ENCODE data around the gene CDC42SE2. TPM values are rescaled to one million over a fixed set of nuclear protein-coding genes. Genes with fewer than 3 reads are reported as not detected.

The CDC42SE2 gene
- polyA plus RNA-seq, 1 experiment = 27.4 TPM

DNA sequence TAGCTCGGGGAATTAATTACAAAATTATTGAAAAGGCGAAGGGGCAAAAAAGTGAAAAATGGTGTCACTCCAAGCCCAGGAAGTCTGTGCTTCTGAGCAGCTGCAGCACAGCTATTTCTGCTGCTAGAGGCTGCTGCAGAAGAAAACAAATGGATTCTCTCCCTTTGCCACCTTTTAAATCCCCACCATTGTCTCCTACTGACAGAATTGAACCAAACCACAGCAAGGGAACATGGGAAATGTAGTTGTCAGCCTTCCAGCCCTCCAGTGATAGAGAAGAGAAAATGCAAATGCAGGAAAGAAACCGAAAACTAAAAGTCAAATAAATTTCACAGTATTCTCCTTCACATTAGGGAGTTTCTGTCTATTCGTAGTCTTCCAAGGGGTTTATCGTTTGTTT, 33.4 kb upstream of the CDC42SE2 start:
- no peaks in the 10 kb centered on the region for H3K27me3 ChIP-seq (ENCODE audit: control insufficient read depth, insufficient read depth, low read length)
- POLR2A ChIA-PET = no interaction called here
- H3K27ac ChIP-seq (ENCODE audit: low read depth, low read length) = no peak overlapping the region
- CTCF ChIA-PET = no interaction called here
- H3K9me3 ChIP-seq (ENCODE audit: control insufficient read depth, insufficient read depth, low read length) = no peaks in the 10 kb centered on the region
- TF ChIP-seq, protein P1, sequence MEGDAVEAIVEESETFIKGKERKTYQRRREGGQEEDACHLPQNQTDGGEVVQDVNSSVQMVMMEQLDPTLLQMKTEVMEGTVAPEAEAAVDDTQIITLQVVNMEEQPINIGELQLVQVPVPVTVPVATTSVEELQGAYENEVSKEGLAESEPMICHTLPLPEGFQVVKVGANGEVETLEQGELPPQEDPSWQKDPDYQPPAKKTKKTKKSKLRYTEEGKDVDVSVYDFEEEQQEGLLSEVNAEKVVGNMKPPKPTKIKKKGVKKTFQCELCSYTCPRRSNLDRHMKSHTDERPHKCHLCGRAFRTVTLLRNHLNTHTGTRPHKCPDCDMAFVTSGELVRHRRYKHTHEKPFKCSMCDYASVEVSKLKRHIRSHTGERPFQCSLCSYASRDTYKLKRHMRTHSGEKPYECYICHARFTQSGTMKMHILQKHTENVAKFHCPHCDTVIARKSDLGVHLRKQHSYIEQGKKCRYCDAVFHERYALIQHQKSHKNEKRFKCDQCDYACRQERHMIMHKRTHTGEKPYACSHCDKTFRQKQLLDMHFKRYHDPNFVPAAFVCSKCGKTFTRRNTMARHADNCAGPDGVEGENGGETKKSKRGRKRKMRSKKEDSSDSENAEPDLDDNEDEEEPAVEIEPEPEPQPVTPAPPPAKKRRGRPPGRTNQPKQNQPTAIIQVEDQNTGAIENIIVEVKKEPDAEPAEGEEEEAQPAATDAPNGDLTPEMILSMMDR (IDR thresholded peaks at IDR 0.05; ENCODE audit: low read depth, low read length) = no peak
- DNase-seq (ENCODE audit: low read depth, low spot score) = no peak
- H3K4me3 ChIP-seq (ENCODE audit: low read depth, low read length) = no peak overlapping the region

DNA sequence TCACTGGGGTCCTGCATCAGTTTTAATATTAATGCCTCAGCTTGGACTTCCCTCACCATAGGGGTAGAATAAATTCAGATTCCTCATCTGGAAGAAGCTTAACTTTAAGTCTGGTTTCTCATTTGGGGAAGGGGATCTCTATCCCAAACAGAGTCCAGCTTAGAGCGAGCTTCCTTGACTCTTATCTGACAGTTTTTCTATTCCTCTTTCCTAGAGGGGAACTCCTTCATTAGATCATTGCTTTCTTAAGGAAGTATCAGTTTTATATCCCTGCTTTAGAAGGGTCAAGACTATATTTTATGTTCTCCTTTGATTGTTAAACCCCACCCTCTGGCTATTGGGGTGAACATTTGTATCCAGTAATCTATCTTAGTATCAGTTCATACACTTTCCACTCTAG, 24.2 kb upstream of the CDC42SE2 start:
- Histone ChIP-seq H3K9me3 (ENCODE audit: control insufficient read depth, insufficient read depth, low read length) (no peaks in the 10 kb centered on the region), H3K4me3 (ENCODE audit: low read depth, low read length) (no peak overlapping the region), H3K27ac (ENCODE audit: low read depth, low read length) (no peak overlapping the region), H3K27me3 (ENCODE audit: control insufficient read depth, insufficient read depth, low read length) (no peaks in the 10 kb centered on the region)
- CTCF ChIA-PET = no interaction called here
- TF ChIP-seq, protein P1 (IDR thresholded peaks at IDR 0.05; ENCODE audit: low read depth, low read length) = no peak
- POLR2A ChIA-PET = no interaction called here
- DNase-seq (ENCODE audit: low read depth, low spot score) = no peak

DNA sequence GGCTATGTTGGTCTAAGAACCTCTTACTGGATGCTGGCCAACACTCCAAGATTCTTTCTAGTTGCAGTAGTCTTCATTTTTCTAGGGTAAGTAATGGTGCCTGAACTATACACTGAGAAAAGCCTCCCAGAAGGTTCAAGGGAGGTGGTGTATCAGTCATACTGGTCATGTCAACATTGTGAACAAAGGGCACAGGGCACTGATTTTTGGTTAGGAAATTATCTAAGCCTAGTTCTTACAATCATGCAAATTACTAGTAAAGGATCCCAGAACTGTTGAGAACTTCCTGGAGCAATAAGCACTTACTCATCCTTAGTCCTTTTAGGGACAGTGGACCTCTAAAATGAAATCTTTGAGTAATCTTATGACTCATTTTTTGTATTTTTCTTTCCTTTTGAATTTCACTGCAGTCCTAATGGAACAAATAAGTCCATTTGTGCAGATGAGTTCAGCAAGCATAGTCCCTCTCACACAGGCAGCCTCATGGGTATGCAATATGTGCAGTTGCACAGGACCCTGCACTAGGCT, 21.1 kb upstream of the CDC42SE2 start:
- CTCF ChIA-PET = no interaction called here
- POLR2A ChIA-PET = no interaction called here
- no peak overlapping the region for H3K4me3 ChIP-seq (ENCODE audit: low read depth, low read length)
- peak; percentile 66 for DNase-seq (ENCODE audit: low read depth, low spot score)
- H3K27ac ChIP-seq (ENCODE audit: low read depth, low read length) = peak overlapping the region; percentile 25
- TF ChIP-seq, protein P1 (IDR thresholded peaks at IDR 0.05; ENCODE audit: low read depth, low read length) = no peak
- no peaks in the 10 kb centered on the region for H3K27me3 ChIP-seq (ENCODE audit: control insufficient read depth, insufficient read depth, low read length)
- peaks cover 15% of the 10 kb centered on the region for H3K9me3 ChIP-seq (ENCODE audit: control insufficient read depth, insufficient read depth, low read length)

DNA sequence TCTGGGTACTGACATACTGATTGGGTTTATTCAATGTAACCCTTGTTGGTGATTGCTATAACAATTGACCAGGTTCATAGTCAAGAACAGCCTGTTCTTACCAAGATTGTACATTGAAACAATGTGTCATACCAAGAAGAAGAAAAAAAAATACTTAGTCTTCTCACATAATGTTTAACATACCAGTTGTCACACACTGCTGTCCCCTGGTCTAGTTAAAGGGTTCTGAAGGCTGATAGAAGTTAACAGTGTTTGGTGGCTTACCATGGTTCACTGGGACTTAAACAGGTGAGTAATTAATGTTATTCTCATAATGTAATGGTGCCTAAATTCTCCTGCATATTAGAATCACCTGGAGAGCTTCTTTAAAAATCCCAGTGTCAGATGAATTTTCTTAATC, 18.5 kb upstream of the CDC42SE2 start:
- ChIA-PET CTCF (interaction anchor here (0.5 kb wide), 1 partner anchor 9 kb away, joined by 3 read pairs; no protein-coding TSS in a partner anchor), POLR2A (no interaction called here)
- Histone ChIP-seq H3K27me3 (ENCODE audit: control insufficient read depth, insufficient read depth, low read length) (no peaks in the 10 kb centered on the region), H3K27ac (ENCODE audit: low read depth, low read length) (no peak overlapping the region), H3K9me3 (ENCODE audit: control insufficient read depth, insufficient read depth, low read length) (peaks cover 15% of the 10 kb centered on the region), H3K4me3 (ENCODE audit: low read depth, low read length) (no peak overlapping the region)
- no peak for DNase-seq (ENCODE audit: low read depth, low spot score)
- TF ChIP-seq, protein P1 (IDR thresholded peaks at IDR 0.05; ENCODE audit: low read depth, low read length) = no peak

DNA sequence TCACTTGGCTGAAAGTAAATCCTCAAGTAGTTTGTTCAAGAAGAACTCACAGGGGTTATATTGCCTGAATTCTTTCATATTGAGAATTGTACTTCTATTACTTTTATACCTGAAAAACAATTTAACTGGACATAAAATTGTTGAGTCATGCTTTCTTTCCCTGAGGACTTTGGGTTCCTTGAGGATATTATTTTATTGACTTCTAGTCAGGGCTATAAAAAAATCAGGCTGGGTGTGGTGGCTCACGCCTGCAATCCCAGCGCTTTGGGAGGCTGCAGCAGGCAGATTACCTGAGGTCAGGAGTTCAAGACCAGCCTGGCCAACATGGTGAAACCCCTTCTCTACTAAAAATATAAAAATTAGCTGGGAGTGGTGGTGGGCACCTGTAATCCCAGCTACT, 17.9 kb upstream of the CDC42SE2 start:
- CTCF ChIA-PET = no interaction called here
- POLR2A ChIA-PET = no interaction called here
- DNase-seq (ENCODE audit: low read depth, low spot score) = no peak
- Histone ChIP-seq H3K27me3 (ENCODE audit: control insufficient read depth, insufficient read depth, low read length) (no peaks in the 10 kb centered on the region), H3K9me3 (ENCODE audit: control insufficient read depth, insufficient read depth, low read length) (peaks cover 15% of the 10 kb centered on the region), H3K27ac (ENCODE audit: low read depth, low read length) (no peak overlapping the region), H3K4me3 (ENCODE audit: low read depth, low read length) (no peak overlapping the region)
- TF ChIP-seq, protein P1 (IDR thresholded peaks at IDR 0.05; ENCODE audit: low read depth, low read length) = no peak
